Vagina (tissue), 2 donors: ENCODE data around the gene GPC5.

Source experiments
- POLR2A ChIP-seq, 2 donors: fragments of 450-650 bp; IDR thresholded peaks; one replicate each; pipeline ENCODE4 v1.6.1; 2017; ENCODE audit warnings: antibody characterized with exemption in 2 of 2, mild to moderate bottlenecking in 2 of 2, moderate library complexity in 2 of 2
- TF ChIP-seq, protein P1 (sequence below), 3 experiments: fragments of 450-650 bp in 2 of 3; fragments of 200-600 bp in 1 of 3; sonication (generic) in 1 of 3; IDR thresholded peaks; one replicate each; pipeline ENCODE4 v1.5.1; 2017 to 2019; ENCODE audit warnings: antibody characterized with exemption in 3 of 3, mild to moderate bottlenecking in 2 of 3, moderate library complexity in 2 of 3

DNA sequence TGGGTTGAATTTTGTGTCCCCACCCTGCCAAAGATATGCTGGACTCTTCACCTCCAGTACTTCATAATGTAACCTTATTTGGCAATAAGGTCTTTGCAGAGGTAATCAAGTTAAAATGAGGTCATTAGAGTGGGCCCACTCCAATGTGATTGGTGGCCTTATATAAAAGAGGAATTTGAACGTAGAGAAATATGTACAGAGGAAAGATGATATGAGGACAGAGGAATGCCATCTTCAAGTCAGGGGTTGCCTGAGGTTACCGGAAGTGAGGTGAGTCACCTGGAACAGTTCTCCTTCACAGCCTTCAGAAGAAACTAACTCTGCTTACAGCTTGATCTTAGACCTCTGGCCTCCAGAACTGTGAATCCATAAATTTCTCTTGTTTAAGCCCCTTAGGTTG, 69.9 kb downstream of the GPC5 start:
- TF ChIP-seq POLR2A (IDR thresholded peaks at IDR 0.05), result no peak
- TF ChIP-seq, protein P1, sequence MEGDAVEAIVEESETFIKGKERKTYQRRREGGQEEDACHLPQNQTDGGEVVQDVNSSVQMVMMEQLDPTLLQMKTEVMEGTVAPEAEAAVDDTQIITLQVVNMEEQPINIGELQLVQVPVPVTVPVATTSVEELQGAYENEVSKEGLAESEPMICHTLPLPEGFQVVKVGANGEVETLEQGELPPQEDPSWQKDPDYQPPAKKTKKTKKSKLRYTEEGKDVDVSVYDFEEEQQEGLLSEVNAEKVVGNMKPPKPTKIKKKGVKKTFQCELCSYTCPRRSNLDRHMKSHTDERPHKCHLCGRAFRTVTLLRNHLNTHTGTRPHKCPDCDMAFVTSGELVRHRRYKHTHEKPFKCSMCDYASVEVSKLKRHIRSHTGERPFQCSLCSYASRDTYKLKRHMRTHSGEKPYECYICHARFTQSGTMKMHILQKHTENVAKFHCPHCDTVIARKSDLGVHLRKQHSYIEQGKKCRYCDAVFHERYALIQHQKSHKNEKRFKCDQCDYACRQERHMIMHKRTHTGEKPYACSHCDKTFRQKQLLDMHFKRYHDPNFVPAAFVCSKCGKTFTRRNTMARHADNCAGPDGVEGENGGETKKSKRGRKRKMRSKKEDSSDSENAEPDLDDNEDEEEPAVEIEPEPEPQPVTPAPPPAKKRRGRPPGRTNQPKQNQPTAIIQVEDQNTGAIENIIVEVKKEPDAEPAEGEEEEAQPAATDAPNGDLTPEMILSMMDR (IDR thresholded peaks at IDR 0.05), result no peak
